IMR-90 (cell line): ENCODE results near the gene KLF9. TPM values are rescaled to one million over a fixed set of nuclear protein-coding genes. Genes with fewer than 3 reads are reported as not detected.

Experiments
- ATAC-seq: fragments of 200-7000 bp; cut with Tn5 transposase; 2 replicates; pipeline ENCODE4 v1.9.1; 2020; ENCODE audit warnings: low read depth, mild to moderate bottlenecking, moderate library complexity
- BruUV-seq: library from RNA; stranded (reverse); fragments of 400-500 nt; replicated peaks from 2 replicates; lab custom pipeline; 2021; lab: Mats Ljungman, UMichigan
- CTCF ChIA-PET: fragments of 300-600 bp; formaldehyde crosslinking; extraction: SDS; loops from one replicate; lab custom pipeline; 2021; ENCODE audit warnings: antibody characterized with exemption; lab: Yijun Ruan, JAX
- POLR2A ChIA-PET: fragments of 300-600 bp; sonication (Branson Sonifier 250); formaldehyde crosslinking; loops from one replicate; lab custom pipeline; 2022; ENCODE audit warnings: antibody characterized with exemption; ENCODE audit not compliant: unreplicated experiment; lab: Charles Lee
- DNase-seq: peaks from one replicate; pipeline ENCODE4 v3.0.0; 2013
- H2AFZ ChIP-seq: replicated peaks from 2 replicates; pipeline ENCODE3; 2013; ENCODE audit warnings: low read length, mild to moderate bottlenecking; ENCODE audit not compliant: poor library complexity
- H2AK5ac ChIP-seq: 2 replicates; pipeline ENCODE4 v1.6.1; 2013; ENCODE audit warnings: low read depth, low read length, inconsistent platforms
- H2AK9ac ChIP-seq: replicated peaks from 2 replicates; pipeline ENCODE3; 2013; ENCODE audit warnings: mild to moderate bottlenecking, low read depth, low read length, moderate library complexity; ENCODE audit not compliant: poor library complexity
- H2BK120ac ChIP-seq: 2 replicates; pipeline ENCODE4 v1.6.1; 2013; ENCODE audit warnings: low read depth, low read length, inconsistent platforms
- H2BK15ac ChIP-seq: 3 replicates; pipeline ENCODE4 v1.6.1; 2013; ENCODE audit warnings: low read depth, low read length, inconsistent platforms
- H2BK20ac ChIP-seq: 2 replicates; pipeline ENCODE4 v1.6.1; 2013; ENCODE audit warnings: low read depth, mild to moderate bottlenecking, inconsistent platforms, low read length, moderate library complexity
- H2BK5ac ChIP-seq: 2 replicates; pipeline ENCODE4 v1.6.1; 2013; ENCODE audit warnings: mild to moderate bottlenecking, low read depth, low read length, inconsistent platforms; ENCODE audit not compliant: poor library complexity, severe bottlenecking
- H3K14ac ChIP-seq: replicated peaks from 2 replicates; pipeline ENCODE4 v1.6.1; 2013; ENCODE audit warnings: low read depth, low read length, inconsistent platforms
- H3K18ac ChIP-seq: 2 replicates; pipeline ENCODE4 v1.6.1; 2013; ENCODE audit warnings: low read depth, low read length, control low read depth
- H3K23ac ChIP-seq: 2 replicates; pipeline ENCODE4 v1.6.1; 2013; ENCODE audit warnings: low read depth, low read length, inconsistent platforms
- H3K27ac ChIP-seq: 2 replicates; pipeline ENCODE4 v1.5.1; 2013; ENCODE audit warnings: mild to moderate bottlenecking, control low read depth, low read length; ENCODE audit not compliant: insufficient read depth
- H3K27me3 ChIP-seq: 2 replicates; pipeline ENCODE4 v1.6.1; 2013; ENCODE audit warnings: low read length; ENCODE audit not compliant: control insufficient read depth, insufficient read depth
- H3K36me3 ChIP-seq: 2 replicates; pipeline ENCODE4 v1.6.1; 2013; ENCODE audit warnings: low read length, mixed read lengths; ENCODE audit not compliant: control insufficient read depth, insufficient read depth
- H3K4ac ChIP-seq: 2 replicates; pipeline ENCODE4 v1.6.1; 2013; ENCODE audit warnings: low read depth, low read length, inconsistent platforms
- H3K4me1 ChIP-seq: 2 replicates; pipeline ENCODE4 v1.6.1; 2013; ENCODE audit warnings: low read length, mixed read lengths; ENCODE audit not compliant: control insufficient read depth, insufficient read depth
- H3K4me2 ChIP-seq: 2 replicates; pipeline ENCODE4 v1.6.1; 2013; ENCODE audit warnings: low read depth, mild to moderate bottlenecking, control low read depth, low read length, moderate library complexity
- H3K4me3 ChIP-seq: 2 replicates; pipeline ENCODE4 v1.5.1; 2013; ENCODE audit warnings: low read depth, mild to moderate bottlenecking, control low read depth, low read length, moderate library complexity; ENCODE audit not compliant: insufficient read depth
- H3K56ac ChIP-seq: 2 replicates; pipeline ENCODE4 v1.6.1; 2013; ENCODE audit warnings: low read length, inconsistent platforms; ENCODE audit not compliant: insufficient read depth; ENCODE audit errors: extremely low read depth
- H3K79me1 ChIP-seq, 2 experiments: 2 replicates each; pipeline ENCODE4 v1.6.1; 2013; ENCODE audit warnings: low read length in 2 of 2, inconsistent platforms in 1 of 2, low read depth in 1 of 2
- H3K9ac ChIP-seq: 2 replicates; pipeline ENCODE4 v1.6.1; 2013; ENCODE audit warnings: low read depth, low read length, control low read depth
- H3K9me1 ChIP-seq: 2 replicates; pipeline ENCODE4 v1.6.1; 2013; ENCODE audit warnings: low read length, inconsistent platforms; ENCODE audit not compliant: insufficient read depth
- H3K9me3 ChIP-seq: 2 replicates; pipeline ENCODE4 v1.6.1; 2013; ENCODE audit warnings: low read length; ENCODE audit not compliant: control insufficient read depth, insufficient read depth
- H4K20me1 ChIP-seq: 2 replicates; pipeline ENCODE4 v1.6.1; 2013; ENCODE audit warnings: low read length, inconsistent platforms; ENCODE audit not compliant: insufficient read depth
- H4K5ac ChIP-seq: 2 replicates; pipeline ENCODE4 v1.6.1; 2013; ENCODE audit warnings: mild to moderate bottlenecking, low read depth, low read length, control low read depth
- H4K8ac ChIP-seq, 2 experiments: 2 replicates each; pipeline ENCODE4 v1.6.1; 2013; ENCODE audit warnings: low read depth in 2 of 2, low read length in 2 of 2, control low read depth in 1 of 2, inconsistent platforms in 1 of 2
- H4K91ac ChIP-seq: 2 replicates; pipeline ENCODE4 v1.6.1; 2013; ENCODE audit warnings: low read depth, low read length, inconsistent platforms; ENCODE audit not compliant: insufficient read depth
- FOS ChIP-seq: fragments of 150-350 bp; IDR thresholded peaks from 2 replicates; pipeline ENCODE4 v1.6.1; 2016; ENCODE audit warnings: low read depth, low read length
- MAFK ChIP-seq: IDR thresholded peaks from 2 replicates; pipeline ENCODE4 v1.6.1; 2012; ENCODE audit warnings: low read depth, low read length, improper control_type of control experiment
- MXI1 ChIP-seq: IDR thresholded peaks from 2 replicates; pipeline ENCODE4 v1.6.1; 2012; ENCODE audit warnings: low read depth, mild to moderate bottlenecking, low read length, moderate library complexity, borderline replicate concordance
- RAD21 ChIP-seq: IDR thresholded peaks from 2 replicates; pipeline ENCODE4 v1.6.1; 2012; ENCODE audit warnings: low read length, improper control_type of control experiment
- WGBS, 2 experiments: methylation state at CpG; one replicate each; pipeline versions ENCODE4 v1.1.5 to v1.1.7; 2013; ENCODE audit warnings: missing lambda C conversion rate in 2 of 2; ENCODE audit not compliant: insufficient read length in 1 of 2; ENCODE audit errors: extremely low coverage in 2 of 2; 5-methylcytosine and 5-hydroxymethylcytosine counted together
- dilution Hi-C: fragments of 300-500 bp; cut with HindIII; formaldehyde crosslinking; loops from one replicate; pipeline ENCODE4 v1.14.3; 2018; ENCODE audit warnings: low sequenced_read_pairs; ENCODE audit not compliant: unreplicated experiment
- in situ Hi-C: fragments of 300-500 bp; cut with MboI; formaldehyde crosslinking; loops from 3 replicates; pipeline ENCODE4 v1.14.3; 2019; ENCODE audit warnings: low sequenced_read_pairs, inconsistent platforms, mixed read lengths
- intact Hi-C: fragments of 100-400 bp; cut with micrococcal nuclease; formaldehyde crosslinking; loops from 2 replicates; pipeline ENCODE4 v1.10.0; 2022
- polyA plus RNA-seq, 3 experiments: library from polyadenylated mRNA; depleted of rRNA; stranded (reverse); fragments of >200 nt; gene quantifications; 2 replicates each; pipeline ENCODE4 v1.2.3, GENCODE V29; 2012; ENCODE audit warnings: low replicate concordance in 1 of 3
- total RNA-seq: library from RNA; depleted of rRNA; stranded (reverse); fragments of >200 nt; gene quantifications from 2 replicates; pipeline ENCODE4 v1.2.3, GENCODE V29; 2012

The KLF9 gene
- total and polyA plus RNA-seq, 2 of the 4 experiments (the other 2 are of a cell fraction), result 4.1 to 7.5 TPM

DNA sequence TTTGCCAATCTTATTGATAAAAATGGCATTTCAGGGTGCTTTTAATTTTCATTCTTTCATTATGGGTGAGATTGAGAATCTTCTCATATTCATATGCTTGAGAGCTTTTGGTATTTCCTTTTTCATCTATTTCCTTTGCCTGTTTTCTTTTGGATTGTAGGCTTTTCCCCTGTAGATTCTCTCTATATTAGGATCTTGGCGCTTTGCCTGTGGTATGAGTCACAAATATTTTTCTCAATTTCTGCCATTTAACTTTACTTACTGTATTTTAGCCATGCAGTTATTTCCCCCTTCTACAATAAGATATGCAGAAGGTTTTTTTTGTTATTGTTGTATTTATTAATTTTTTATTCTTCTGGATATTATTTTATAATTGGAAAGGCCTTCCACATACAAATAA lies 21.5 kb upstream of the KLF9 start:
- no peak overlapping the region for H3K14ac ChIP-seq
- H3K9me3 ChIP-seq, result no peaks in the 10 kb centered on the region
- H3K4me2 ChIP-seq, result no peak overlapping the region
- no peak overlapping the region for H3K9ac ChIP-seq
- POLR2A ChIA-PET, result no interaction called here
- H3K4me3 ChIP-seq, result no peak overlapping the region
- H3K9me1 ChIP-seq, result peaks cover 10% of the 10 kb centered on the region
- DNase-seq (peak; percentile 82), ATAC-seq (peak; percentile 68)
- H2BK20ac ChIP-seq, result peak overlapping the region; percentile 2; the same call in 1 of the 2 replicates
- no peak overlapping the region for H2AK9ac ChIP-seq
- no peak overlapping the region for H3K27ac ChIP-seq
- no peaks in the 10 kb centered on the region for H3K36me3 ChIP-seq
- BruUV-seq, result no TSS peak
- H2AFZ ChIP-seq, result no peak overlapping the region
- H4K5ac ChIP-seq, result no peak overlapping the region
- no peak overlapping the region for H2BK5ac ChIP-seq
- no peaks in the 10 kb centered on the region for H3K27me3 ChIP-seq
- intact Hi-C loops (loop anchor here (2.0 kb wide), 1 partner anchor 35 kb away; no protein-coding TSS in a partner anchor), in situ Hi-C loops (loop anchor here (25.0 kb wide), 1 partner anchor 1301 kb away; no protein-coding TSS in a partner anchor), dilution Hi-C loops (no loop called here)
- no peak overlapping the region for H2AK5ac ChIP-seq
- no peak overlapping the region for H3K18ac ChIP-seq
- H3K56ac ChIP-seq, result no peak overlapping the region
- peak overlapping the region; percentile 9; the same call in 1 of the 2 replicates for H2BK120ac ChIP-seq
- peak overlapping the region; percentile 12; the same call in 1 of the 3 replicates for H2BK15ac ChIP-seq
- no peak for TF ChIP-seq MAFK
- TF ChIP-seq FOS, result peak; percentile 31; the same call in 1 of the 2 replicates
- TF ChIP-seq MXI1, result no peak
- TF ChIP-seq RAD21, result no peak
- no peak overlapping the region for H4K8ac ChIP-seq
- peaks cover 9% of the 10 kb centered on the region for H3K4me1 ChIP-seq
- no CpG with 5 or more reads among the region's 1 CpG for WGBS, 2 experiments
- H3K79me1 ChIP-seq, result no peaks in the 10 kb centered on the region
- CTCF ChIA-PET, result interaction anchor here (1.5 kb wide), 1 partner anchor 14 kb away, joined by 3 read pairs; no protein-coding TSS in a partner anchor
- no peaks in the 10 kb centered on the region for H4K20me1 ChIP-seq
- peak overlapping the region; percentile 17 for H3K4ac ChIP-seq
- no peak overlapping the region for H3K23ac ChIP-seq
- H4K91ac ChIP-seq, result peak overlapping the region; percentile 7; the same call in 1 of the 2 replicates
